Muscle layer of duodenum (tissue), 2 donors: ENCODE data around the gene KCP.

Experiments used
- H3K27ac ChIP-seq: one replicate; pipeline ENCODE4 v1.7.0; 2013; ENCODE audit warnings: mild to moderate bottlenecking, low read length
- H3K27me3 ChIP-seq: one replicate; pipeline ENCODE4 v1.7.0; 2013; ENCODE audit warnings: low read depth, mild to moderate bottlenecking, control low read depth, low read length
- H3K36me3 ChIP-seq, 2 donors: one replicate each; pipeline ENCODE4 v1.7.0; 2013; ENCODE audit warnings: low read length in 2 of 2, control low read depth in 1 of 2, mild to moderate bottlenecking in 1 of 2; ENCODE audit not compliant: insufficient read depth in 2 of 2, control insufficient read depth in 1 of 2
- H3K4me1 ChIP-seq, 2 donors: one replicate each; pipeline ENCODE4 v1.7.0; 2013; ENCODE audit warnings: low read length in 2 of 2, mild to moderate bottlenecking in 2 of 2, control low read depth in 1 of 2, moderate library complexity in 1 of 2; ENCODE audit not compliant: insufficient read depth in 2 of 2, control insufficient read depth in 1 of 2
- H3K4me3 ChIP-seq, 2 donors: one replicate each; pipeline ENCODE4 v1.7.0; 2013; ENCODE audit warnings: low read length in 2 of 2, low read depth in 1 of 2, mild to moderate bottlenecking in 1 of 2
- H3K9me3 ChIP-seq, 2 donors: one replicate each; pipeline ENCODE4 v1.7.0; 2013; ENCODE audit warnings: low read length in 2 of 2, control low read depth in 1 of 2, mild to moderate bottlenecking in 1 of 2; ENCODE audit not compliant: control insufficient read depth in 1 of 2
- donor health status: healthy.

KCP gene

GRCh38 chr7:128895320-128895719 lies 15.2 kb downstream of the KCP start:
- Histone ChIP-seq H3K4me3 (no peak overlapping the region), H3K36me3 (no peaks in the 10 kb centered on the region), H3K9me3 (peaks cover 0 to 3% of the 10 kb centered on the region in 2 donors), H3K27ac (no peak overlapping the region), H3K27me3 (no peaks in the 10 kb centered on the region), H3K4me1 (no peaks in the 10 kb centered on the region)

DNA sequence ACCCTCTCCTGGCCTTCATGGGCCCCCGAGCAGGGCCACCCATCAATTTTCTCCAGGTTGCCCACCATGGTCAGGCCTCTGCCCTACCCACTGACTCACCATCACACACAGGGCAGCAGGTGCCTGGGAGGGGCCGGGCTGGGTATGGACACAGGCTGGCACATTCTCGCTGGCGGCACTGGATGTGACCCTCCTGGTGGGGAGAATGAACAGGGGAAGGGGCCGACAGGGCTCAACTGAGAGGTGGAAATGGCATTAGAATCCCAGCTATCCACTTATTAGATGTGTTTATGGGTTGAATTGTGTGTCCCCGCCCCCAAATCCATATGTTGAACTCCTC lies 16.4 kb downstream of the KCP start:
- Histone ChIP-seq H3K9me3 (no peaks in the 10 kb centered on the region), H3K27ac (no peak overlapping the region), H3K27me3 (no peaks in the 10 kb centered on the region), H3K4me3 (no peak overlapping the region), H3K36me3 (no peaks in the 10 kb centered on the region), H3K4me1 (no peaks in the 10 kb centered on the region)

DNA sequence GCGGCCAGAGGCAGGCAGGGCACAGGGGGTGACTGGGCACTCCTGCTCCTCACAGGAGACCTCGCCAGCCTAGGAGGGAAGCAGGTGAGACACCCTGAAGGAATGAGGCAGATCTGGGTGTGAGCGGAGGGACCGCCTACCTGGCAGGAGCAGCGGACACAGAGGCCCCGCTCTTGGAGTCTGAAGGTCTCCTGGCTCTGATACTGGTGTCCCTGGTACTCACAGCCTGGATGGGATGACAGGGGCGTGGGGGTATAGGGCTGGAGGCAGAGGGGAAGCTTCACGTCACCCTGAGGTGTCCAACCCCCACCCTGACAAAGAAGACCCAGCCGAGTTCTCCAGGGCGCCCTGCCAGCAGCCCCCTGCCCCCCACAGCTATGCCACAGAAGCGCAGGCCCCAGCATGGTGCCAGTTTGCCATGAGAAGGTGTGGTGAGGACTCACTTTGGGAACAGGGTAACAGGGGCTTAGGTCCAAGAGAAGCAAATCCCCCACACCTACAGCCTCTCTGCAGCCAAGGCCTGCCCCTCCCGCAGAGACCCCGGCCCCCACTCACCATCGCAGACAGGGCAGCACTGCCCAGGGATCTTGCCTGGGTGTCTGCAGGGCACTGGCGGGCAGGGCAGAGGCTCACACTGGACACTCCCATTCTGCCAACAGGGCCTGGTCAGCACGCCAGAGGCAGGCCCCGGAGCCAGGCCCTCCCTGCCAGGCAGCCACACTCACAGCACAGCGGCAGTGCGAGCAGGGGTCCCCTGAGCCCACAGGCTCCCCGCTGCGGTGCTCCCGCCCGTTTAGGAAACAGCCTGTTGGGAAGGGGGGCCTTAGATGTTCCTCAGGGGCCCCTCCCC lies 17.0 kb downstream of the KCP start:
- no peaks in the 10 kb centered on the region for H3K9me3 ChIP-seq
- no peak overlapping the region for H3K27ac ChIP-seq
- H3K4me3 ChIP-seq, result no peak overlapping the region
- H3K27me3 ChIP-seq, result no peaks in the 10 kb centered on the region
- no peaks in the 10 kb centered on the region for H3K4me1 ChIP-seq
- H3K36me3 ChIP-seq, result no peaks in the 10 kb centered on the region

- no peaks in the 10 kb centered on the region for H3K9me3 ChIP-seq
- no peaks in the 10 kb centered on the region for H3K36me3 ChIP-seq
- H3K27me3 ChIP-seq, result no peaks in the 10 kb centered on the region
- H3K4me1 ChIP-seq, result no peaks in the 10 kb centered on the region
- H3K27ac ChIP-seq, result no peak overlapping the region
- H3K4me3 ChIP-seq, result no peak overlapping the region
Observed at GRCh38 chr7:128892521-128893250, 17.8 kb downstream of the KCP start.

- no peak overlapping the region for H3K4me3 ChIP-seq
- no peaks in the 10 kb centered on the region for H3K4me1 ChIP-seq
- H3K9me3 ChIP-seq, result no peaks in the 10 kb centered on the region
- H3K27me3 ChIP-seq, result no peaks in the 10 kb centered on the region
- no peak overlapping the region for H3K27ac ChIP-seq
- H3K36me3 ChIP-seq, result no peaks in the 10 kb centered on the region
Observed at GRCh38 chr7:128891942-128892269, 18.6 kb downstream of the KCP start.

- peak overlapping the region in 1 of 2 donors; percentile 44 for H3K4me3 ChIP-seq
- no peaks in the 10 kb centered on the region for H3K36me3 ChIP-seq
- H3K4me1 ChIP-seq, result no peaks in the 10 kb centered on the region
- no peak overlapping the region for H3K27ac ChIP-seq
- no peaks in the 10 kb centered on the region for H3K27me3 ChIP-seq
- H3K9me3 ChIP-seq, result no peaks in the 10 kb centered on the region
Observed at GRCh38 chr7:128891110-128891941, 19.2 kb downstream of the KCP start.

GRCh38 chr7:128890306-128891109 lies 20.0 kb downstream of the KCP start:
- no peaks in the 10 kb centered on the region for H3K27me3 ChIP-seq
- H3K9me3 ChIP-seq, result no peaks in the 10 kb centered on the region
- no peaks in the 10 kb centered on the region for H3K4me1 ChIP-seq
- no peak overlapping the region for H3K27ac ChIP-seq
- no peaks in the 10 kb centered on the region for H3K36me3 ChIP-seq
- H3K4me3 ChIP-seq, result peak overlapping the region in 1 of 2 donors; percentile 44

GRCh38 chr7:128889121-128889520 lies 21.4 kb downstream of the KCP start:
- Histone ChIP-seq H3K9me3 (no peaks in the 10 kb centered on the region), H3K36me3 (no peaks in the 10 kb centered on the region), H3K27me3 (no peaks in the 10 kb centered on the region), H3K27ac (no peak overlapping the region), H3K4me3 (no peak overlapping the region), H3K4me1 (no peaks in the 10 kb centered on the region)

DNA sequence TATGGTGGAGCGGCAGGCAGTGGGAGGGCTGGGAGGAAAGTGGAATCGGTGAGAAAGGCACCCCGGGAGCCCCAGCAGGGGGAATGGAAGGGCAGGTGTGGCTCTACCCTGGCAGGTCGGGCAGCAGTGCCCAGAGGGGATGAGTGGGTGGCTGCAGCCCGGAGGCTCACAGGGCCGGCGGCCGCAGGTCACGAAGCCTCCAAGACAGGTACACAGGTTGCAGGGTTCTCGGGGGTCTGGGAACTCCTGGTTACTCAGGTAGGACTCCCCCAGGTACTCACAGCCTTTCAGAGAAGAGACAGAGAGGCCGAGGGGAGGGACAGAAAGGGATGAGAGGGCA lies 21.8 kb downstream of the KCP start:
- H3K27me3 ChIP-seq, result no peaks in the 10 kb centered on the region
- no peaks in the 10 kb centered on the region for H3K36me3 ChIP-seq
- H3K27ac ChIP-seq, result no peak overlapping the region
- H3K9me3 ChIP-seq, result no peaks in the 10 kb centered on the region
- no peak overlapping the region for H3K4me3 ChIP-seq
- no peaks in the 10 kb centered on the region for H3K4me1 ChIP-seq

- no peaks in the 10 kb centered on the region for H3K9me3 ChIP-seq
- no peaks in the 10 kb centered on the region for H3K4me1 ChIP-seq
- no peaks in the 10 kb centered on the region for H3K36me3 ChIP-seq
- no peak overlapping the region for H3K4me3 ChIP-seq
- no peak overlapping the region for H3K27ac ChIP-seq
- H3K27me3 ChIP-seq, result no peaks in the 10 kb centered on the region
Observed at GRCh38 chr7:128888039-128888755, 22.3 kb downstream of the KCP start.
